SK-N-SH (cell line): ENCODE results near the gene EMILIN2. TPM values are rescaled to one million over a fixed set of nuclear protein-coding genes. Genes with fewer than 3 reads are reported as not detected.

ENCODE experiments used
- CTCF ChIA-PET: fragments of 300-600, 350-600 bp; formaldehyde crosslinking; extraction: SDS; loops from one replicate; lab custom pipeline; 2021; lab: Yijun Ruan, JAX
- POLR2A ChIA-PET: fragments of 350-600 bp; sonication (Branson Sonifier 250); formaldehyde crosslinking; extraction: SDS; loops from one replicate; lab custom pipeline; 2020; ENCODE audit warnings: antibody characterized with exemption, inconsistent platforms; lab: Yijun Ruan, JAX
- DNase-seq: peaks from one replicate; pipeline ENCODE4 v3.0.0; 2012
- H2AFZ ChIP-seq: fragments of 200-600 bp; sonication (generic); 2 replicates; pipeline ENCODE4 v1.8.1; 2016; ENCODE audit warnings: antibody characterized with exemption, mild to moderate bottlenecking, low read depth
- H3F3A ChIP-seq: fragments of 200-600 bp; sonication (generic); replicated peaks from 2 replicates; pipeline ENCODE3; 2016; ENCODE audit warnings: antibody characterized with exemption, mild to moderate bottlenecking; ENCODE audit not compliant: insufficient read depth
- H3K27ac ChIP-seq, 2 experiments: fragments of 200-500 bp in 1 of 2; fragments of 200-600 bp in 1 of 2; sonication (Bioruptor generic) in 1 of 2; sonication (generic), shearing (Covaris generic) in 1 of 2; 2 replicates each; pipeline versions ENCODE4 v1.5.1 to v1.6.1; 2014 to 2016; ENCODE audit warnings: low read depth in 2 of 2, inconsistent platforms in 1 of 2, low read length in 1 of 2, mild to moderate bottlenecking in 1 of 2, mixed read lengths in 1 of 2
- H3K27me3 ChIP-seq: fragments of 200-600 bp; sonication (generic), shearing (Covaris generic); 2 replicates; pipeline ENCODE4 v1.6.1; 2016; ENCODE audit warnings: mixed run types; ENCODE audit not compliant: insufficient read depth
- H3K36me3 ChIP-seq, 2 experiments: fragments of 200-500 bp in 1 of 2; fragments of 200-600 bp in 1 of 2; sonication (Bioruptor generic) in 1 of 2; sonication (generic) in 1 of 2; replicated peaks in 1 of 2; 2 replicates each; pipeline versions ENCODE3 to v1.5.1; 2014 to 2016; ENCODE audit warnings: low read length in 1 of 2, mild to moderate bottlenecking in 1 of 2; ENCODE audit not compliant: insufficient read depth in 2 of 2, control insufficient read depth in 1 of 2
- H3K4me1 ChIP-seq, 2 experiments: fragments of 200-500 bp in 1 of 2; fragments of 200-600 bp in 1 of 2; sonication (Bioruptor generic) in 1 of 2; sonication (generic), shearing (Covaris generic) in 1 of 2; 2 replicates each; pipeline versions ENCODE4 v1.5.1 to v1.6.1; 2014 to 2016; ENCODE audit warnings: low read depth in 1 of 2, low read length in 1 of 2, mixed run types in 1 of 2; ENCODE audit not compliant: insufficient read depth in 2 of 2, control insufficient read depth in 1 of 2
- H3K4me2 ChIP-seq: fragments of 200-600 bp; sonication (generic), shearing (Covaris generic); 2 replicates; pipeline ENCODE4 v1.6.1; 2017; ENCODE audit warnings: mixed run types
- H3K4me3 ChIP-seq, 2 experiments: fragments of 200-500 bp in 1 of 2; fragments of 200-600 bp in 1 of 2; sonication (Bioruptor generic) in 1 of 2; sonication (generic), shearing (Covaris generic) in 1 of 2; 2 replicates each; pipeline versions ENCODE4 v1.5.1 to v1.8.1; 2014 to 2016; ENCODE audit warnings: low read depth in 2 of 2, inconsistent platforms in 1 of 2, low read length in 1 of 2, mild to moderate bottlenecking in 1 of 2, mixed read lengths in 1 of 2, moderate library complexity in 1 of 2
- H3K79me2 ChIP-seq: fragments of 200-600 bp; sonication (generic); 2 replicates; pipeline ENCODE4 v1.8.1; 2017; ENCODE audit warnings: mild to moderate bottlenecking; ENCODE audit not compliant: insufficient read depth
- H3K9ac ChIP-seq: fragments of 200-600 bp; sonication (generic); 2 replicates; pipeline ENCODE4 v1.6.1; 2017; ENCODE audit warnings: mixed run types
- H3K9me2 ChIP-seq: fragments of 200-600 bp; sonication (generic); 2 replicates; pipeline ENCODE4 v1.6.1; 2017; ENCODE audit warnings: mixed run types
- H3K9me3 ChIP-seq: fragments of 200-600 bp; sonication (generic); 2 replicates; pipeline ENCODE4 v1.6.1; 2017; ENCODE audit warnings: mixed run types, mild to moderate bottlenecking, moderate library complexity
- H4K20me1 ChIP-seq: fragments of 200-600 bp; sonication (generic); 2 replicates; pipeline ENCODE4 v1.6.1; 2017; ENCODE audit warnings: mild to moderate bottlenecking, mixed run types; ENCODE audit not compliant: insufficient read depth
- FOXJ3 ChIP-seq: sonication (generic); formaldehyde crosslinking; IDR thresholded peaks from 2 replicates; pipeline ENCODE4 v1.5.1; 2020; ENCODE audit warnings: mild to moderate bottlenecking, missing genetic modification reagents
- GATA2 ChIP-seq: sonication (generic); formaldehyde crosslinking; IDR thresholded peaks from 2 replicates; pipeline ENCODE4 v1.5.0; 2020; ENCODE audit warnings: mild to moderate bottlenecking, missing genetic modification reagents
- JUND ChIP-seq: IDR thresholded peaks from 2 replicates; pipeline ENCODE4 v1.4.0; 2012
- MXI1 ChIP-seq: IDR thresholded peaks from 2 replicates; pipeline ENCODE4 v1.6.1; 2012; ENCODE audit warnings: mild to moderate bottlenecking, low read depth, low read length, improper control_type of control experiment
- NFIC ChIP-seq: IDR thresholded peaks from 2 replicates; pipeline ENCODE4 v1.4.0; 2012; ENCODE audit warnings: borderline replicate concordance
- NRF1 ChIP-seq: IDR thresholded peaks from 2 replicates; pipeline ENCODE4 v1.6.1; 2012; ENCODE audit warnings: low read depth, mild to moderate bottlenecking, low read length
- POLR2AphosphoS5 ChIP-seq: IDR thresholded peaks from 2 replicates; pipeline ENCODE4 v1.6.1; 2012; ENCODE audit warnings: low read depth, low read length
- RAD21 ChIP-seq: IDR thresholded peaks from 2 replicates; pipeline ENCODE4 v1.6.1; 2012; ENCODE audit warnings: mild to moderate bottlenecking, low read length
- RXRA ChIP-seq: IDR thresholded peaks from 2 replicates; pipeline ENCODE4 v1.4.0; 2012; ENCODE audit warnings: low read depth, mild to moderate bottlenecking, borderline replicate concordance
- TCF12 ChIP-seq: IDR thresholded peaks from 2 replicates; pipeline ENCODE4 v1.4.0; 2012
- YY1 ChIP-seq: IDR thresholded peaks from 2 replicates; pipeline ENCODE4 v1.4.0; 2012; ENCODE audit warnings: low read depth, mild to moderate bottlenecking
- WGBS: methylation state at CpG from one replicate; pipeline ENCODE4 v1.1.6; 2017; ENCODE audit warnings: low lambda C conversion rate; 5-methylcytosine and 5-hydroxymethylcytosine counted together
- polyA plus RNA-seq, 3 experiments: library from polyadenylated mRNA; depleted of rRNA; stranded (reverse); fragments of >200 nt; gene quantifications; 2 replicates each; pipeline ENCODE4 v1.2.3, GENCODE V29; 2012
- TF ChIP-seq, protein P1 (sequence below): IDR thresholded peaks from 2 replicates; pipeline ENCODE4; 2012
- TF ChIP-seq, protein P2 (sequence below): fragments of 200-600 bp; sonication (generic); IDR thresholded peaks from 2 replicates; pipeline ENCODE4 v1.6.1; 2017; ENCODE audit warnings: antibody characterized with exemption, mild to moderate bottlenecking, moderate library complexity
- TF ChIP-seq, protein P3 (sequence below): fragments of 150-350 bp; IDR thresholded peaks from 2 replicates; pipeline ENCODE4 v1.6.1; 2016; ENCODE audit warnings: mild to moderate bottlenecking, low read depth, low read length
- TF ChIP-seq, protein P4 (sequence below): IDR thresholded peaks from 2 replicates; pipeline ENCODE4 v1.4.0; 2012; ENCODE audit warnings: low read depth, borderline replicate concordance
- TF ChIP-seq, protein P5 (sequence below): IDR thresholded peaks from 2 replicates; pipeline ENCODE4 v1.4.0; 2012; ENCODE audit warnings: low read depth, borderline replicate concordance

Gene EMILIN2
- polyA plus RNA-seq, 1 of the 3 experiments (the other 2 are of a cell fraction): 1.4 TPM

DNA sequence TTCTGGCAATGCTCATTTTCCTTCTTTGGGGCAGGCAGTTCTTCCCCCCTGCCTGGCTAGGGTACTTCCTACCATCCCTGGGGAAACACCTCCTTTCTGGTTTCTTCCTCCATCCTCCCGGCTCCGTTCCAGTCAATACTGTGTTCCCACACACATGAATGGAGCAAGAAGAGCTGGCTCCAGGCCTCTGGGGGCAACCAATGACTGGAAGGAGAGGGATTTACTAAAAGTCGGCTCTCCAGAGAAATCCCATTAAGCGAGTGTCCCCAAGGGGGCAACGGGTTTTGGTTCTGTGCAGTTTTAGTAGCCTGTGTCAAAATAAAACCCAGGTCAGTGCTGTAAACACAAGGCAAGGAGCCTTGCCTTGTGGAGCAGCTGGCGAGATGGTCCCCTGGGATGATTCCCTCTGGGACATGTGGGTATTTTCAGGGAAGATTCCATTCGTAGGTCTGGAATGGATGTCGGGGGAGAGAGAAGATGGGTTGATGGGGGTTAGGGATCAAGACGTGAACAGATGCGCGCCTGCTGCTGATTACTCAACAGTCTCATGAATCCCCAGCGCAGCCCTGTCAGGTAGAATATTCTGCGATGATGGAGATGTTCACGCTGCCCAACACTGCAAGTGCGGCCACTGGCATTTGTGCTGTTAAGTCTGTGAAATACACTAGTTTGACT lies 32.0 kb downstream of the EMILIN2 start:
- Histone ChIP-seq H3K36me3 (no peaks in the 10 kb centered on the region), H3K27ac (no peak overlapping the region), H3F3A (no peaks in the 10 kb centered on the region), H3K4me1 (no peaks in the 10 kb centered on the region), H3K9ac (no peak overlapping the region), H3K4me3 (no peak overlapping the region), H3K9me3 (no peaks in the 10 kb centered on the region), H4K20me1 (no peaks in the 10 kb centered on the region), H3K27me3 (0 out of 2 replicates have a peak, but pooled peaks cover 7% of the 10 kb centered on the region), H3K79me2 (no peaks in the 10 kb centered on the region), H3K4me2 (no peak overlapping the region), H3K9me2 (no peaks in the 10 kb centered on the region), H2AFZ (no peak overlapping the region)
- no peak for DNase-seq
- CTCF ChIA-PET: no interaction called here
- WGBS: 85% methylated on average over 15 of the region's 15 CpGs
- POLR2A ChIA-PET: no interaction called here
- TF ChIP-seq, protein P1, sequence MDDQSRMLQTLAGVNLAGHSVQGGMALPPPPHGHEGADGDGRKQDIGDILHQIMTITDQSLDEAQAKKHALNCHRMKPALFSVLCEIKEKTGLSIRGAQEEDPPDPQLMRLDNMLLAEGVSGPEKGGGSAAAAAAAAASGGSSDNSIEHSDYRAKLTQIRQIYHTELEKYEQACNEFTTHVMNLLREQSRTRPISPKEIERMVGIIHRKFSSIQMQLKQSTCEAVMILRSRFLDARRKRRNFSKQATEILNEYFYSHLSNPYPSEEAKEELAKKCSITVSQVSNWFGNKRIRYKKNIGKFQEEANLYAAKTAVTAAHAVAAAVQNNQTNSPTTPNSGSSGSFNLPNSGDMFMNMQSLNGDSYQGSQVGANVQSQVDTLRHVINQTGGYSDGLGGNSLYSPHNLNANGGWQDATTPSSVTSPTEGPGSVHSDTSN: no peak
- TF ChIP-seq, protein P2, sequence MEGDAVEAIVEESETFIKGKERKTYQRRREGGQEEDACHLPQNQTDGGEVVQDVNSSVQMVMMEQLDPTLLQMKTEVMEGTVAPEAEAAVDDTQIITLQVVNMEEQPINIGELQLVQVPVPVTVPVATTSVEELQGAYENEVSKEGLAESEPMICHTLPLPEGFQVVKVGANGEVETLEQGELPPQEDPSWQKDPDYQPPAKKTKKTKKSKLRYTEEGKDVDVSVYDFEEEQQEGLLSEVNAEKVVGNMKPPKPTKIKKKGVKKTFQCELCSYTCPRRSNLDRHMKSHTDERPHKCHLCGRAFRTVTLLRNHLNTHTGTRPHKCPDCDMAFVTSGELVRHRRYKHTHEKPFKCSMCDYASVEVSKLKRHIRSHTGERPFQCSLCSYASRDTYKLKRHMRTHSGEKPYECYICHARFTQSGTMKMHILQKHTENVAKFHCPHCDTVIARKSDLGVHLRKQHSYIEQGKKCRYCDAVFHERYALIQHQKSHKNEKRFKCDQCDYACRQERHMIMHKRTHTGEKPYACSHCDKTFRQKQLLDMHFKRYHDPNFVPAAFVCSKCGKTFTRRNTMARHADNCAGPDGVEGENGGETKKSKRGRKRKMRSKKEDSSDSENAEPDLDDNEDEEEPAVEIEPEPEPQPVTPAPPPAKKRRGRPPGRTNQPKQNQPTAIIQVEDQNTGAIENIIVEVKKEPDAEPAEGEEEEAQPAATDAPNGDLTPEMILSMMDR: no peak
- TF ChIP-seq JUND: no peak
- TF ChIP-seq POLR2AphosphoS5: no peak

DNA sequence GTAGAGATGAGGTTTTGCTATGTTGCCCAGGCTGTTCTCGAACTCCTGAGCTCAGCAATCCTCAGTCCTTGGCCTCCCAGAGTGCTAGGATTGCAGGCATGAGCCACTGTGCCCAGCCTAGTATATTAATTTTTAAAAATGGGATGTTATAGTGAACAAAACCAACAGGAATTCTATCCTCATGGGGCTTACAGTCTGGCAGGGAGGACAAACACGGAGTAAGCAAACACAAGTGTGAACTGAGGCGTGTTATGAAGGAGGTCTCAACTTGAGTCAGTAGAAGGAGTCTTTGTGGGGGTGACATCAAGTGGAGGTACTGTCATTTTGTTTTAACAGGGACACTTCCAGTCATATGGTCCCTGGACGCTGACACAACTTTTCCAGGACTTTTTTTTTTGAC lies 33.1 kb downstream of the EMILIN2 start:
- H3K27me3 ChIP-seq: peaks cover 7% of the 10 kb centered on the region; the same call in 1 of the 2 replicates
- CTCF ChIA-PET: no interaction called here
- H3K4me2 ChIP-seq: no peak overlapping the region
- H3K9me3 ChIP-seq: no peaks in the 10 kb centered on the region
- no peak overlapping the region for H3K27ac ChIP-seq
- POLR2A ChIA-PET: no interaction called here
- no peaks in the 10 kb centered on the region for H3F3A ChIP-seq
- WGBS: 66% methylated on average over 4 of the region's 4 CpGs
- no peak for DNase-seq
- H3K4me1 ChIP-seq: no peaks in the 10 kb centered on the region
- no peak overlapping the region for H3K4me3 ChIP-seq
- no peaks in the 10 kb centered on the region for H4K20me1 ChIP-seq
- no peaks in the 10 kb centered on the region for H3K9me2 ChIP-seq
- H3K36me3 ChIP-seq: no peaks in the 10 kb centered on the region
- no peak overlapping the region for H3K9ac ChIP-seq
- no peak overlapping the region for H2AFZ ChIP-seq
- H3K79me2 ChIP-seq: no peaks in the 10 kb centered on the region
- TF ChIP-seq MXI1 (no peak), NRF1 (no peak), RAD21 (no peak), RXRA (no peak), GATA2 (no peak), TCF12 (no peak), YY1 (no peak), NFIC (no peak), FOXJ3 (CRISPR knock-in tag) (no peak)
- TF ChIP-seq, protein P3, sequence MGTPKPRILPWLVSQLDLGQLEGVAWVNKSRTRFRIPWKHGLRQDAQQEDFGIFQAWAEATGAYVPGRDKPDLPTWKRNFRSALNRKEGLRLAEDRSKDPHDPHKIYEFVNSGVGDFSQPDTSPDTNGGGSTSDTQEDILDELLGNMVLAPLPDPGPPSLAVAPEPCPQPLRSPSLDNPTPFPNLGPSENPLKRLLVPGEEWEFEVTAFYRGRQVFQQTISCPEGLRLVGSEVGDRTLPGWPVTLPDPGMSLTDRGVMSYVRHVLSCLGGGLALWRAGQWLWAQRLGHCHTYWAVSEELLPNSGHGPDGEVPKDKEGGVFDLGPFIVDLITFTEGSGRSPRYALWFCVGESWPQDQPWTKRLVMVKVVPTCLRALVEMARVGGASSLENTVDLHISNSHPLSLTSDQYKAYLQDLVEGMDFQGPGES: no peak
- TF ChIP-seq, protein P4, sequence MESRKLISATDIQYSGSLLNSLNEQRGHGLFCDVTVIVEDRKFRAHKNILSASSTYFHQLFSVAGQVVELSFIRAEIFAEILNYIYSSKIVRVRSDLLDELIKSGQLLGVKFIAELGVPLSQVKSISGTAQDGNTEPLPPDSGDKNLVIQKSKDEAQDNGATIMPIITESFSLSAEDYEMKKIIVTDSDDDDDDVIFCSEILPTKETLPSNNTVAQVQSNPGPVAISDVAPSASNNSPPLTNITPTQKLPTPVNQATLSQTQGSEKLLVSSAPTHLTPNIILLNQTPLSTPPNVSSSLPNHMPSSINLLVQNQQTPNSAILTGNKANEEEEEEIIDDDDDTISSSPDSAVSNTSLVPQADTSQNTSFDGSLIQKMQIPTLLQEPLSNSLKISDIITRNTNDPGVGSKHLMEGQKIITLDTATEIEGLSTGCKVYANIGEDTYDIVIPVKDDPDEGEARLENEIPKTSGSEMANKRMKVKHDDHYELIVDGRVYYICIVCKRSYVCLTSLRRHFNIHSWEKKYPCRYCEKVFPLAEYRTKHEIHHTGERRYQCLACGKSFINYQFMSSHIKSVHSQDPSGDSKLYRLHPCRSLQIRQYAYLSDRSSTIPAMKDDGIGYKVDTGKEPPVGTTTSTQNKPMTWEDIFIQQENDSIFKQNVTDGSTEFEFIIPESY: no peak
- TF ChIP-seq, protein P2: no peak
- TF ChIP-seq, protein P5, sequence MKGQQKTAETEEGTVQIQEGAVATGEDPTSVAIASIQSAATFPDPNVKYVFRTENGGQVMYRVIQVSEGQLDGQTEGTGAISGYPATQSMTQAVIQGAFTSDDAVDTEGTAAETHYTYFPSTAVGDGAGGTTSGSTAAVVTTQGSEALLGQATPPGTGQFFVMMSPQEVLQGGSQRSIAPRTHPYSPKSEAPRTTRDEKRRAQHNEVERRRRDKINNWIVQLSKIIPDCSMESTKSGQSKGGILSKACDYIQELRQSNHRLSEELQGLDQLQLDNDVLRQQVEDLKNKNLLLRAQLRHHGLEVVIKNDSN: no peak
- TF ChIP-seq, protein P1: no peak
